KBM-7 (cell line): ENCODE data around the gene SH3BGRL3.
"Not testable (repeated sequence)": the region's sequence is repeated elsewhere in the genome, so short reads cannot be mapped to it uniquely, and the experiment has no call there.

Source experiments
- DNase-seq: peaks from one replicate; pipeline ENCODE4 v3.0.0-alpha.2; 2015
- in situ Hi-C: fragments of 300-500 bp; cut with MboI; formaldehyde crosslinking; loops from 2 replicates; pipeline ENCODE4 v1.14.3; 2020; ENCODE audit warnings: low sequenced_read_pairs, low pct_unique_long_range_greater_than_20kb, mixed read lengths

SH3BGRL3 gene

GRCh38 chr1:26307363-26307781, 27.5 kb downstream of the SH3BGRL3 start:
- DNase-seq, result no peak
- in situ Hi-C loops, result no loop called here

- in situ Hi-C loops, result not testable (repeated sequence)
- DNase-seq, result peak; percentile 57
These were observed 28.3 kb downstream of the SH3BGRL3 start for GRCh38 chr1:26307966-26308899.

- no peak for DNase-seq
- in situ Hi-C loops, result no loop called here
These were observed 34.6 kb downstream of the SH3BGRL3 start for GRCh38 chr1:26314501-26314900.

- in situ Hi-C loops, result no loop called here
These were observed 36.3 kb downstream of the SH3BGRL3 start for GRCh38 chr1:26315874-26316850.

GRCh38 chr1:26317146-26317545, 37.3 kb downstream of the SH3BGRL3 start:
- peak; percentile 35 for DNase-seq
- in situ Hi-C loops, result no loop called here

More at GRCh38 chr1:26315874-26316850, 36.3 kb downstream of the SH3BGRL3 start:
- DNase-seq, result no peak

GRCh38 chr1:26317612-26318337, 37.9 kb downstream of the SH3BGRL3 start, which contains the start of gene CD52:
CD52 (plus strand) TSS chr1:26317958; CDS start chr1:26318018, 60 bp downstream.
- in situ Hi-C loops, result no loop called here
- peak; percentile 84 for DNase-seq

- DNase-seq, result peak; percentile 33
- in situ Hi-C loops, result no loop called here
These were observed 38.6 kb downstream of the SH3BGRL3 start for GRCh38 chr1:26318338-26319064.

GRCh38 chr1:26320896-26321295, 41.0 kb downstream of the SH3BGRL3 start:
- no peak for DNase-seq
- in situ Hi-C loops, result no loop called here

GRCh38 chr1:26321315-26322041, 41.6 kb downstream of the SH3BGRL3 start:
- in situ Hi-C loops, result no loop called here
- peak; percentile 93 for DNase-seq

- no peak for DNase-seq
- in situ Hi-C loops, result no loop called here
These were observed 42.1 kb downstream of the SH3BGRL3 start for GRCh38 chr1:26322042-26322331.

- in situ Hi-C loops, result no loop called here
These were observed 43.5 kb downstream of the SH3BGRL3 start for GRCh38 chr1:26323382-26323781.

GRCh38 chr1:26324550-26324949, 44.7 kb downstream of the SH3BGRL3 start:
- in situ Hi-C loops, result no loop called here
- DNase-seq, result no peak

More at GRCh38 chr1:26323382-26323781, 43.5 kb downstream of the SH3BGRL3 start:
- DNase-seq, result no peak

- in situ Hi-C loops, result no loop called here
- no peak for DNase-seq
These were observed 48.1 kb downstream of the SH3BGRL3 start for GRCh38 chr1:26327956-26328362.

- in situ Hi-C loops, result no loop called here
- DNase-seq, result no peak
These were observed 48.7 kb downstream of the SH3BGRL3 start for GRCh38 chr1:26328597-26328996.

- in situ Hi-C loops, DNase-seq: not testable (repeated sequence)
These were observed 49.5 kb downstream of the SH3BGRL3 start for GRCh38 chr1:26329380-26329779.

GRCh38 chr1:26330276-26330675, 50.4 kb downstream of the SH3BGRL3 start:
- no peak for DNase-seq
- in situ Hi-C loops, result no loop called here
